ENCODE measurements around the gene PDILT.
"Not testable (repeated sequence)": the region's sequence is repeated elsewhere in the genome, so short reads cannot be mapped to it uniquely, and the experiment has no call there.

Gene PDILT

GRCh38 chr16:20320592-20320991 is 83.9 kb downstream of the PDILT start:
- DNase-seq: no peak

GRCh38 chr16:20320178-20320577 is 84.4 kb downstream of the PDILT start:
- DNase-seq: no peak

- no peak for DNase-seq
Measured at GRCh38 chr16:20319406-20319805, 85.1 kb downstream of the PDILT start.

DNA sequence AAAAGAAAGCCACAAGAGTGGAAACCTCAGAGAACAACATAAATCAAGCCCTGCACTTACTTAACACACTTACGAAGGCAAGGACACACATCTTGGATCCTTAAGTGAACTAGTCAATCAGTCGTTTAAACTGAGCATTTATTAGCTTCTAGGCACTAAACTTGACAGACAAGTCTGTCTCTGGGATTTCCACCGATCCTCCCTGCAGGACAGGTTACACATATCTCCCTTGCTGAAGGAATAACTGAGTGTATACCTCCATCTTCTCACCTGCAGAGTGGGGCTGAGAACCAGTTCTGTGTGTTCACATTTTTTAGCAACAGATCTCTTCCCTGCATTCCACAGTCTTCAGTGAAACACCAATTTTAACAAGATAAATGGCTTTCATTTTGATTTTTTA is 86.1 kb downstream of the PDILT start:
- DNase-seq: no peak

- no peak for DNase-seq
Measured at GRCh38 chr16:20318006-20318405, 86.5 kb downstream of the PDILT start.

GRCh38 chr16:20317117-20317516 is 87.4 kb downstream of the PDILT start:
- no peak for DNase-seq

DNA sequence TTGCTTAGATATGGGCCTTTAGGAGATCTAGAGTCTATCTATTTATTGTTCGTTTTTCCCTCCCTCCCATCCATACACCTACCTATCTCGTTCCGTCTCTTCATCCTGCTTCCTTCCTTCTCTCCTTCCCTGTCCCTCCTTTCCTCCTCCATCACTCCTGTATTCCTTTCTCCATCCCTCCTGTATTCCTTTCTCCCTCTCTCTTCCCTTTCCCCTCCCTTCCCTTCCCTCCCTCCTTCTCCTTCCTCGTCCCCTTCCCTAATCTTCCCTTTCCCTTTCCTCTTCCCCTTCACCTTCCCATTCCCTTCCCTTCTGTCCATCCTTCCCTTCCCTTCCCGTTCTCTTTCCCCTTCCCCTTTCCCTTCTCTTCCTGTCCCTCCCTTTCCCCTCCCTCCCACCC is 87.8 kb downstream of the PDILT start:
- DNase-seq: no peak

DNA sequence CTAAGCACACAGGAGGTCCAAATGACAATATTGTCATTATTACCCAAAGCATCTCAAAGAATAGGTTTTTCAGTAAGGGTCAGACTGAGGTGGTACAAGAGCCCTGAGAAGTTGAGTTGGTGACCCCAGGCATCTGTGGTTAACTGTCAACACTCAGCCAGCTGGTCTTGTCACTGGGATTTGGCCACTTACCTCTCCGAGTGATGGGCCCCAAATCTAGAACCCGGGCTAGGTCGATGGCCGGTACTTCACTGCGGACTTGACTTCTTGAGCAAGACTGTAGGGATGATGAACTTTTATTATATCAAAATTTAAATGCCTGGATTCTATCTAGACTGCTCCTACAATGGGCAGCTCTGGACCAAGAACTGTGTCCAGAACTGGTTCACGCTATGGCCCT is 88.8 kb downstream of the PDILT start:
- DNase-seq: no peak

GRCh38 chr16:20314575-20314974 is 90.0 kb downstream of the PDILT start:
- DNase-seq: no peak

GRCh38 chr16:20313741-20314140 is 90.8 kb downstream of the PDILT start:
- DNase-seq: no peak

DNA sequence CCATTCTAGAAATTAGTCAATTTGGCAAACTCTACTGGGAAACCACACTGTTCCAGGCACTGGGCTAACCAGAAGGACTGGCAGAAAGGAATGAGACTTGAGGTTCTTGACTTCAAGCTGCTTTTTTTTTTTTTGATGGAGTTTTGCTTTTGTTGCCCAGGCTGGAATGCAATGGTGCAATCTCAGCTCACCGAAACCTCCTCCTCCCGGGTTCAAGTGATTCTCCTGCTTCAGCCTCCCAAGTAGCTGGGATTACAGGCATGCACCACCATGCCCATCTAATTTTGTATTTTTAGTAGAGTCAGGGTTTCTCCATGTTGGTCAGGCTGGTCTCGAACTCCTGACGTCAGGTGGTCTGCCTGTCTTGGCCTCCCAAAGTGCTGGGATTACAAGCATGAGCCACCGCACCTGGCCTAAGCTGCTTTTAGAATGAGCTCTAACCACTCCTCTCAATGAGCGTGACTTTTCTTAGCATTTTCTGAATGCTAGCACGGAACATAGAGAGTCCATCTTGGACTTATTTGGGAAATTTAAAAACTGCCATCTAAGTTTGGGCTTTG is 91.9 kb downstream of the PDILT start:
- DNase-seq: not testable (repeated sequence)

DNA sequence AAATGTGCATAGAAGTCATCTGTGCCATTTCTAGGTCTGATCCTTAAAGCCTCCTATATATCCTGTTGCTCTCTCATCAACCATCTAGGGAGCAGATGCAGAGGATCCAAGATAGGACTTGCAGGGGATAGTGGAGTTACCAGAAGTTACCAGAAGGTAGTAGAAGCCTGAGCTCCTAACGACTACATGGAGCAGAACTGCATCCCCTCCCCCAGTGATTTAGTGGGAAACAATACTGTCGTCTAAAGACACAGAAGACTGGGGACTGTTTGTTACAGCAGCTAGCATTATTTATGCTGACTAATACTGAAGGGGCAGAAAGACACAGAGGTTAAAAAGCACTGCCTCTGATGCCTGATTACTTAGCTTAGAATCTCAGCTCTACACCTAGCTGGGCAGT is 93.0 kb downstream of the PDILT start:
- no peak for DNase-seq

GRCh38 chr16:20310421-20311395 is 93.8 kb downstream of the PDILT start:
- DNase-seq: no peak

DNA sequence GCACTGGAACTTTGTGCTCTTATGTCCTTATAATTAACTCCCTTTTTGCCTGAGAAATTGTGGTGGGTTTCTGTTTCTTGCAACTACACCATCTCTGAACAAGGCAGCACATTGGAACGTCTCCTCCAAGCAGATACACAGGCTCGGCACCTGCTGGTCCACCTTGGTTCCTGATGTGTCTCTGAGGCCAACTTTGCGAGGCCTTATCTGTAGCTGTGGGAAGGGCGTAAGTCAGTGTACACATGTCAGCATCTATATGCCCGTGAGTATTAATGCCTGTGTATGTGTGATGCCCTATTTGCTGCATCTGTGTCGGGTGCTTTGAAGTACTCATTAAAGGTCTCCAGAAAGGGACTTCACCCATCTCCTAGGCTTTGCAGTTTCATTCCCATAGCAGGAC is 94.8 kb downstream of the PDILT start:
- DNase-seq: no peak
